Prostate gland (tissue), 2 donors: ENCODE results near the gene SMCP. TPM values are rescaled to one million over a fixed set of nuclear protein-coding genes. Genes with fewer than 3 reads are reported as not detected.

ENCODE experiments used
- DNase-seq: peaks from one replicate; pipeline ENCODE4 v3.0.0-alpha.2; 2019; ENCODE audit warnings: low spot score
- H3K27ac ChIP-seq, 2 donors: fragments of 200-600 bp; sonication (generic); 2 replicates each; pipeline ENCODE4 v1.5.1; 2017 to 2019
- H3K27me3 ChIP-seq: fragments of 200-600 bp; sonication (generic); replicated peaks from 2 replicates; pipeline ENCODE4 v1.5.1; 2019; ENCODE audit not compliant: insufficient read depth
- H3K36me3 ChIP-seq, 2 donors: fragments of 200-600 bp; sonication (generic); 1 replicate in 1 of 2; 2 replicates in 1 of 2; pipeline versions ENCODE4 v1.5.1 to v1.8.1; 2017 to 2019
- H3K4me1 ChIP-seq: fragments of 200-600 bp; sonication (generic); replicated peaks from 2 replicates; pipeline ENCODE4 v1.5.1; 2019
- H3K4me3 ChIP-seq, 2 donors: fragments of 200-600 bp; sonication (generic); 2 replicates each; pipeline ENCODE4 v1.5.1; 2017 to 2019
- H3K9me3 ChIP-seq: fragments of 200-600 bp; sonication (generic); 2 replicates; pipeline ENCODE4 v1.5.1; 2017
- POLR2A ChIP-seq: fragments of 450-650 bp; IDR thresholded peaks from one replicate; pipeline ENCODE4 v1.6.1; 2016; ENCODE audit warnings: antibody characterized with exemption, mild to moderate bottlenecking
- POLR2AphosphoS5 ChIP-seq: sonication (generic); formaldehyde crosslinking; IDR thresholded peaks from one replicate; pipeline ENCODE4 v1.6.1; 2017; ENCODE audit warnings: antibody characterized with exemption
- WGBS: methylation state at CpG from one replicate; pipeline ENCODE4 v1.1.5; 2018; 5-methylcytosine and 5-hydroxymethylcytosine counted together
- intact Hi-C: fragments of 100-400 bp; cut with DNase I; formaldehyde crosslinking; loops from one replicate; pipeline ENCODE4 v1.14.2; 2022
- total RNA-seq, 2 donors: library from RNA; depleted of rRNA; stranded (reverse); fragments of >200 nt; gene quantifications; one replicate each; pipeline ENCODE4 v1.1.0, GENCODE V29; 2016
- TF ChIP-seq, protein P1 (sequence below), 4 experiments: fragments of 200-600 bp in 2 of 4; fragments of 450-650 bp in 2 of 4; sonication (generic) in 2 of 4; IDR thresholded peaks; 1 replicate in 3 of 4; 2 replicates in 1 of 4; pipeline ENCODE4 v1.5.1; 2016 to 2019; ENCODE audit warnings: antibody characterized with exemption in 4 of 4, mild to moderate bottlenecking in 2 of 4, moderate library complexity in 2 of 4

SMCP gene
- total RNA-seq, 2 donors from 2014 or later, result 36.5 TPM; not detected in 1

DNA sequence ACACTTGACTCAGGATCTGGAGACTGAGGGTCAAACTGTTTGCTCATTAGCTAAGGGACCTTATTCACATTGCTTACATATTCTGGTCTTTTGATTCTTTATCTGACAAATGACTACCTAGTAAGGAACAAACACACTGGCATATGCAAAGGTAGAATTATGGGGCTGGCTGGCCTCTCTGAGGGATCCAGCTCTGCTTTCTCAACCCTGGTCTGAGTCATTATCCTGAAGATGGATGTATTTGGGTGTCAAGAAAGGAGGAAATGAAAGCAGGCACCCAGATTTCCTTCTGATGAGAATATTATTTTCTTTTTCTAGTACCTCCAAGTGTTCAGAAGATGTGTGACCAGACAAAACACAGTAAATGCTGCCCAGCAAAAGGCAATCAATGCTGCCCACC lies 6.0 kb downstream of the SMCP start:
- Histone ChIP-seq H3K27me3 (no peaks in the 10 kb centered on the region), H3K27ac (no peak overlapping the region), H3K4me3 (no peak overlapping the region), H3K4me1 (no peaks in the 10 kb centered on the region), H3K36me3 (no peaks in the 10 kb centered on the region), H3K9me3 (no peaks in the 10 kb centered on the region)
- intact Hi-C loops, result no loop called here
- no peak for DNase-seq
- TF ChIP-seq POLR2A (no peak), POLR2AphosphoS5 (no peak)
- TF ChIP-seq, protein P1, sequence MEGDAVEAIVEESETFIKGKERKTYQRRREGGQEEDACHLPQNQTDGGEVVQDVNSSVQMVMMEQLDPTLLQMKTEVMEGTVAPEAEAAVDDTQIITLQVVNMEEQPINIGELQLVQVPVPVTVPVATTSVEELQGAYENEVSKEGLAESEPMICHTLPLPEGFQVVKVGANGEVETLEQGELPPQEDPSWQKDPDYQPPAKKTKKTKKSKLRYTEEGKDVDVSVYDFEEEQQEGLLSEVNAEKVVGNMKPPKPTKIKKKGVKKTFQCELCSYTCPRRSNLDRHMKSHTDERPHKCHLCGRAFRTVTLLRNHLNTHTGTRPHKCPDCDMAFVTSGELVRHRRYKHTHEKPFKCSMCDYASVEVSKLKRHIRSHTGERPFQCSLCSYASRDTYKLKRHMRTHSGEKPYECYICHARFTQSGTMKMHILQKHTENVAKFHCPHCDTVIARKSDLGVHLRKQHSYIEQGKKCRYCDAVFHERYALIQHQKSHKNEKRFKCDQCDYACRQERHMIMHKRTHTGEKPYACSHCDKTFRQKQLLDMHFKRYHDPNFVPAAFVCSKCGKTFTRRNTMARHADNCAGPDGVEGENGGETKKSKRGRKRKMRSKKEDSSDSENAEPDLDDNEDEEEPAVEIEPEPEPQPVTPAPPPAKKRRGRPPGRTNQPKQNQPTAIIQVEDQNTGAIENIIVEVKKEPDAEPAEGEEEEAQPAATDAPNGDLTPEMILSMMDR (IDR thresholded peaks at IDR 0.05), result no peak

DNA sequence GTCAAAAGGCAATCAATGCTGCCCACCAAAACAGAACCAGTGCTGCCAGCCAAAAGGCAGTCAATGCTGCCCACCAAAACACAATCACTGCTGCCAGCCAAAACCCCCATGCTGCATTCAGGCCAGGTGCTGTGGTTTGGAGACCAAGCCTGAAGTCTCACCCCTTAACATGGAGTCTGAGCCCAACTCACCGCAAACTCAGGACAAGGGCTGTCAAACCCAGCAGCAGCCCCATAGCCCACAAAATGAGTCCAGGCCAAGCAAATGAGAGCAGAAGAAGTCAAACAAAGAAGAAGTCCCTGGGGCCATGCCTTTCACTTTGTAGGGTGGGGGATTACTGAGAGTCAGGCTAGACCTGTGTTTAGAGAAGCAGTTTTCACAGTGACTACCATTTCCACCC lies 6.4 kb downstream of the SMCP start:
- TF ChIP-seq POLR2A, result no peak
- TF ChIP-seq POLR2AphosphoS5, result no peak
- TF ChIP-seq, protein P1 (IDR thresholded peaks at IDR 0.05), result no peak
- Histone ChIP-seq H3K4me3 (no peak overlapping the region), H3K36me3 (no peaks in the 10 kb centered on the region), H3K4me1 (no peaks in the 10 kb centered on the region), H3K9me3 (no peaks in the 10 kb centered on the region), H3K27me3 (no peaks in the 10 kb centered on the region), H3K27ac (no peak overlapping the region)
- intact Hi-C loops, result no loop called here
- WGBS, result 92% methylated on average over 1 of the region's 1 CpG
- DNase-seq, result no peak

GRCh38 chr1:152884966-152885624 lies 7.0 kb downstream of the SMCP start:
- H3K27me3 ChIP-seq, result no peaks in the 10 kb centered on the region
- H3K9me3 ChIP-seq, result no peaks in the 10 kb centered on the region
- 59% methylated on average over 4 of the region's 4 CpGs for WGBS
- H3K27ac ChIP-seq, result no peak overlapping the region
- no peak for DNase-seq
- intact Hi-C loops, result no loop called here
- no peak overlapping the region for H3K4me3 ChIP-seq
- no peak for TF ChIP-seq POLR2A
- TF ChIP-seq POLR2AphosphoS5, result no peak
- TF ChIP-seq, protein P1 (IDR thresholded peaks at IDR 0.05), result no peak
- no peaks in the 10 kb centered on the region for H3K4me1 ChIP-seq
- no peaks in the 10 kb centered on the region for H3K36me3 ChIP-seq

DNA sequence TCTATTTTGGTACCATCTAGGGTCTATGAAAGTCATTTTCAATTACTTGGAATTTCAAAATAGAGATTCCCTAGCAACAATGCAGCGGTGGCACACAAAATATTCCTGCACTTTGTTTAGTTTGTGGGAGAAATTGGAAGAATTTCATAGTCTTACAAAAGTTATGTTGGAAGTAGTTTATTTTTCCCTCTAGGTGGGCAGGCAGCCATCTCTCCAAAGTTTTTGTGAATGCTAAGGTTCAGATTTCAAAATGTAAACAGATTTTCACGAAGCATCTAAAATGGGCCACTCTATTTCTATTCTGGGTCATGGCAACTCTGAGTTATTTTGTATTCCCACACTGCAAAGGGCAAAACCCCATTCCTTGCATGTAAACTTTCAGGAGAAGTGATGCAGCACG lies 8.0 kb downstream of the SMCP start:
- H3K27ac ChIP-seq, result no peak overlapping the region
- TF ChIP-seq, protein P1 (IDR thresholded peaks at IDR 0.05), result no peak

DNA sequence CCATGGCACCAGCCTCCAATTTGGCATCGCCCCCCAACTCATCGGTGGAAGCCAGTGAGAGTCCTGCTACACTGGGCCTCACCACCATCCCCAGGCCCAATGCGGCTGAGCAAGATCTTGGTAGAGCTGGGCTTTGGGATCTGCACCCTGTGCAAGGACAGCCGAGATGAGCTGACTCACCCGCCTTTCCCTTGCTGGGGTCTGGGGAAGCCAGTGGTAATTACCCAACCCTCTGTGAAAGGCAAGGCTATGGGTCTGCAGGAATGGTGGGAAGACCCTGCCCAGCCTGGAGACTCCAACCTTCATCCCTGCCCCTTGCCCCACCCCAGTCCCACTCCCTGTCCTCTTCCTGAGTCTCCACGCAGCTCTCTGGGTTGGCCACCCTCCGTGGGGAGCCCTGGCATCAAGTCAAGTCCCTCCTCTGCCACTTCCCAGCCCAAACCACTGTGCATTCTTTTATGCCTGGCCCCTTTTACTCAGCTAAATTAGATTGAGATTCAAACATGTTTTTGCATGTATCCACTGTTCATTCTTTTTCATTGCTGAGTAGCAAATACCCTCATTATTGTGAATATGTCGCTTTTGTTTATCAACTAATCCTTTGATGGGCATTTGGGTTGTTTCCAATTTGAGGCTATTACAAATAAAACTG lies 8.8 kb downstream of the SMCP start:
- WGBS, result 63% methylated on average over 8 of the region's 8 CpGs
- Histone ChIP-seq H3K4me3 (no peak overlapping the region), H3K4me1 (no peaks in the 10 kb centered on the region), H3K9me3 (no peaks in the 10 kb centered on the region), H3K27me3 (no peaks in the 10 kb centered on the region), H3K36me3 (no peaks in the 10 kb centered on the region), H3K27ac (no peak overlapping the region)
- intact Hi-C loops, result no loop called here
- DNase-seq, result no peak
- no peak for TF ChIP-seq POLR2AphosphoS5
- TF ChIP-seq, protein P1 (IDR thresholded peaks at IDR 0.05), result no peak
- TF ChIP-seq POLR2A, result no peak

More for the DNA sequence above, 8.0 kb downstream of the SMCP start:
- WGBS, result 24% methylated on average over 3 of the region's 3 CpGs
- intact Hi-C loops, result no loop called here
- no peaks in the 10 kb centered on the region for H3K4me1 ChIP-seq
- H3K9me3 ChIP-seq, result no peaks in the 10 kb centered on the region
- H3K36me3 ChIP-seq, result no peaks in the 10 kb centered on the region
- H3K27me3 ChIP-seq, result no peaks in the 10 kb centered on the region
- DNase-seq, result no peak
- H3K4me3 ChIP-seq, result no peak overlapping the region
